GM15510 (cell line): ENCODE results near the gene SNW1.

Source experiments
- POLR2A ChIP-seq: IDR thresholded peaks from 3 replicates; pipeline ENCODE4 v1.6.1; 2011; ENCODE audit warnings: borderline replicate concordance; ENCODE audit not compliant: insufficient read length; ENCODE audit errors: extremely low read depth

Gene SNW1

GRCh38 chr14:77707724-77708408 lies 53.1 kb downstream of the SNW1 start, which contains the start of the genes ALKBH1 and SLIRP:
Gene ALKBH1 (minus strand): TSS chr14:77708023. CDS start chr14:77708004, 19 bp downstream.
Gene SLIRP (plus strand): TSS chr14:77708103. CDS start chr14:77708112, 9 bp downstream.
- peak; percentile 90 for TF ChIP-seq POLR2A

DNA sequence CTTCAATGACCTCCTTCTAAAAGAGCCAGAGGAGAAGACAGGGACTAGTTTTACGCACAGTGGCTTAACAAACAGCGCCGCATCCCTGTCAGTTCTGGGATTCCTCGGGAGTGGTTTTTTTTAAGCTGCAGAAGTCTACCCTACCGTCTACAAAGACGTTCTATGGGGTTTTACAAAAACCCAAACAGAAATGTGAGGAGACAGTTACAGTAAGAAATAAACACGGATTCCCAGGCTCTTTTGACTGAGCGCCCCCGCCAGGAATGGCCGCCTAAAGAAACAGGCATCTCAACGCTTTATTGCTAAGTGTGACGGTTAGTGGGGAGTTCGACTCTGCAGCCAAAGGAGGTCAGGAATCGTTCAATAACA lies 53.6 kb downstream of the SNW1 start:
- TF ChIP-seq POLR2A: no peak

- TF ChIP-seq POLR2A: no peak
Measured at GRCh38 chr14:77691259-77691658, 69.7 kb downstream of the SNW1 start.

- TF ChIP-seq POLR2A: no peak
Measured at GRCh38 chr14:77682158-77682553, 78.8 kb downstream of the SNW1 start.

DNA sequence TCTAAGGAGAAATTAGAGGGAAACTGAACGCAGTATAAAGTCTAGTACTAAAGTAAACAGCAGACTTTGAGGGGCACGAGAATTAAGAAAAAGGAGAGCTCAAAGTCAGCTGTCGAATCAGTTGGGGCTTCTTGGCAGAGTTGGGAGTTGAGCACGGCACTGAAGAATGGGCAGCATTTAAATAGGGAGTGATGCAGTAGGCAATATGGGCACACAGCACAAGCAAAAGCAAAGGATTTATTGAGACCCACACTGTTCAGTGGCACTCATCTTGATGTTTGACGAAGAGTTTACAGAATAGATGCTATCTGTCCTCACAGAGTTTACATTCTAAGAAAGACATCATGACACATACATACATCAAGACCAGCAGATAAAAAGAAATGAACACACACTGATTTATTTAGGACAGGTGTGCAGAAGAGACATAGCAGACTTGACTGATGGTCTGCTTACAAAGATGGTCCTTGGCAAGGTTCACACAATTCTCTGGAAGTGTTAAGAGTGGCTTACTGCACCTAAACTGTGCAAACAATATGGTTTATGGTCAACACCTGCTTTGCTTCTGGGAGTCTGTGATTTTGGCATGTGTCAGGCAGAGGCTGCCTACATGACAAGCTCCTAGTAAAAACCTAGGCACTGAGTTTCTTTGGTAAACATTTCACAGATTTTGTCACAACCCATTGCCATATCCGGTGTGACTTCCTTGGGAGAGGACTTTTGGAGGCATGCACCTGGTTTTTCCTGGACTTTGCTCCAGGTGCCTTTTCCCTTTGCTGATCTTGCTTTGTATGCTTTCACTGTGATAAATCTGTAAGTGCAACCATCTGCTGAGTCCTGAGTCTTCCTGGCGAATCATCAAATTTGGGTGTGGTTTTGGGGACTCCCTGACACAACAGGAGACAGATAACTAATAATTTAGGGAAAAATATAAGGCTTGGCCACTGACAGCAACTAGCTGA lies 79.5 kb downstream of the SNW1 start:
- no peak for TF ChIP-seq POLR2A

DNA sequence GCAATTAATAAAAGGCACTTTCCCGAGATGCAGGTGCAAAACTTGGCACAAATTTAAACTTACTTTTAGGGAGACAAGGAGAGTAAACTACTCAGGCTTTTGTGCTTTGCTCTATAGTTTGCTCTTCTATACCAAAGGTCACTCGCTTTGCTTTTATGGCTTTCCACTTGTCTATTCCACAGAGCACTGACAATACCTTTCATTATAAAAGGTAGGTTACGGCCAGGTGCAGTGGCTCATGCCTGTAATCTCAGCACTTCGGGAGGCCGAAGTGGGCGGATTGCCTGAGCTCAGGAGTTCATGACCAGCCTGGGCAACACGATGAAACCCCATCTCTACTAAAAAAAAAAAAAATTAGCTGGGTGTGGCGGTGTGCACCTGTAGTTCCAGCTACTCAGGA lies 86.0 kb downstream of the SNW1 start:
- no peak for TF ChIP-seq POLR2A

GRCh38 chr14:77673193-77673592 lies 87.8 kb downstream of the SNW1 start:
- no peak for TF ChIP-seq POLR2A
